Kidney tubule cell (primary cell): ENCODE data around the gene ABI3.
A peak's percentile ranks its signal among the peaks of the same experiment; 100 is the strongest.
"Not testable (repeated sequence)": the region's sequence is repeated elsewhere in the genome, so short reads cannot be mapped to it uniquely, and the experiment has no call there.

Experiments used
- DNase-seq: peaks from one replicate; pipeline ENCODE4 v3.0.0-alpha.2; 2018; ENCODE audit warnings: low spot score

The ABI3 gene

GRCh38 chr17:49210158-49211029 lies at the start of gene ABI3, which contains the start of gene GNGT2:
Gene ABI3, plus strand, starts transcription at chr17:49210707. Its CDS starts 18 bp downstream, at chr17:49210725.
Gene GNGT2, minus strand, starts transcription at chr17:49210574. Its CDS starts 3,152 bp downstream, at chr17:49207422.
- peak; percentile 53 for DNase-seq

GRCh38 chr17:49162866-49163265 lies 47.6 kb upstream of the ABI3 start:
- DNase-seq, result peak; percentile 25

- DNase-seq, result no peak
Measured at GRCh38 chr17:49165143-49165542, 45.4 kb upstream of the ABI3 start.

- DNase-seq, result no peak
Measured at GRCh38 chr17:49168706-49169105, 41.8 kb upstream of the ABI3 start.

- no peak for DNase-seq
Measured at GRCh38 chr17:49170216-49170615, 40.3 kb upstream of the ABI3 start.

GRCh38 chr17:49170711-49171110 lies 39.8 kb upstream of the ABI3 start:
- DNase-seq, result not testable (repeated sequence)

GRCh38 chr17:49175978-49176377 lies 34.5 kb upstream of the ABI3 start:
- not testable (repeated sequence) for DNase-seq

- DNase-seq, result peak; percentile 62
Measured at GRCh38 chr17:49180303-49180702, 30.2 kb upstream of the ABI3 start.

GRCh38 chr17:49180998-49181635 lies 29.4 kb upstream of the ABI3 start:
- DNase-seq, result no peak

GRCh38 chr17:49183341-49183740 lies 27.2 kb upstream of the ABI3 start:
- no peak for DNase-seq

GRCh38 chr17:49183801-49184200 lies 26.7 kb upstream of the ABI3 start:
- DNase-seq, result no peak

GRCh38 chr17:49184522-49184921 lies 26.0 kb upstream of the ABI3 start:
- not testable (repeated sequence) for DNase-seq

- not testable (repeated sequence) for DNase-seq
Measured at GRCh38 chr17:49185381-49185780, 25.1 kb upstream of the ABI3 start.

GRCh38 chr17:49187301-49187700 lies 23.2 kb upstream of the ABI3 start:
- no peak for DNase-seq

- DNase-seq, result no peak
Measured at GRCh38 chr17:49190932-49191331, 19.6 kb upstream of the ABI3 start.

- no peak for DNase-seq
Measured at GRCh38 chr17:49191409-49191916, 19.0 kb upstream of the ABI3 start.

GRCh38 chr17:49191917-49192741 lies 18.4 kb upstream of the ABI3 start:
- peak; percentile 92 for DNase-seq

- peak; percentile 99 for DNase-seq
Measured at GRCh38 chr17:49193513-49194296, 16.8 kb upstream of the ABI3 start.

- no peak for DNase-seq
Measured at GRCh38 chr17:49194297-49194607, 16.3 kb upstream of the ABI3 start.

- DNase-seq, result no peak
Measured at GRCh38 chr17:49195751-49196150, 14.8 kb upstream of the ABI3 start.

GRCh38 chr17:49196520-49196919 lies 14.0 kb upstream of the ABI3 start:
- no peak for DNase-seq
